PFSK-1 (cell line): Measurements from ENCODE around the gene DCD.

ENCODE experiments used
- FOXP2 ChIP-seq: optimal IDR thresholded peaks from 2 replicates; pipeline ENCODE3; 2011; ENCODE audit warnings: borderline replicate concordance, control low read depth, inconsistent platforms; ENCODE audit not compliant: insufficient read depth; ENCODE audit errors: extremely low read length, extremely low read depth
- POLR2AphosphoS5 ChIP-seq: IDR thresholded peaks from 2 replicates; pipeline ENCODE4 v1.6.1; 2012; ENCODE audit warnings: low read depth, mild to moderate bottlenecking, control low read depth, low read length, moderate library complexity
- SIN3A ChIP-seq: IDR thresholded peaks from 2 replicates; pipeline ENCODE4 v1.6.1; 2012; ENCODE audit warnings: mild to moderate bottlenecking, low read length, moderate library complexity, borderline replicate concordance; ENCODE audit not compliant: insufficient read depth
- TAF1 ChIP-seq: IDR thresholded peaks from 2 replicates; pipeline ENCODE4 v1.6.1; 2012; ENCODE audit warnings: low read length, control low read depth, borderline replicate concordance; ENCODE audit not compliant: insufficient read depth
- TF ChIP-seq, protein P1 (sequence below), 2 experiments: IDR thresholded peaks; 2 replicates each; pipeline versions ENCODE4 v1.6.1 to v1.8.0; 2011 to 2012; ENCODE audit warnings: low read depth in 2 of 2, low read length in 2 of 2, control low read depth in 1 of 2, inconsistent platforms in 1 of 2, mild to moderate bottlenecking in 1 of 2, moderate library complexity in 1 of 2; ENCODE audit not compliant: insufficient read depth in 1 of 2

Gene DCD

GRCh38 chr12:54611715-54612149 is 36.4 kb downstream of the DCD start:
- TF ChIP-seq, protein P1, sequence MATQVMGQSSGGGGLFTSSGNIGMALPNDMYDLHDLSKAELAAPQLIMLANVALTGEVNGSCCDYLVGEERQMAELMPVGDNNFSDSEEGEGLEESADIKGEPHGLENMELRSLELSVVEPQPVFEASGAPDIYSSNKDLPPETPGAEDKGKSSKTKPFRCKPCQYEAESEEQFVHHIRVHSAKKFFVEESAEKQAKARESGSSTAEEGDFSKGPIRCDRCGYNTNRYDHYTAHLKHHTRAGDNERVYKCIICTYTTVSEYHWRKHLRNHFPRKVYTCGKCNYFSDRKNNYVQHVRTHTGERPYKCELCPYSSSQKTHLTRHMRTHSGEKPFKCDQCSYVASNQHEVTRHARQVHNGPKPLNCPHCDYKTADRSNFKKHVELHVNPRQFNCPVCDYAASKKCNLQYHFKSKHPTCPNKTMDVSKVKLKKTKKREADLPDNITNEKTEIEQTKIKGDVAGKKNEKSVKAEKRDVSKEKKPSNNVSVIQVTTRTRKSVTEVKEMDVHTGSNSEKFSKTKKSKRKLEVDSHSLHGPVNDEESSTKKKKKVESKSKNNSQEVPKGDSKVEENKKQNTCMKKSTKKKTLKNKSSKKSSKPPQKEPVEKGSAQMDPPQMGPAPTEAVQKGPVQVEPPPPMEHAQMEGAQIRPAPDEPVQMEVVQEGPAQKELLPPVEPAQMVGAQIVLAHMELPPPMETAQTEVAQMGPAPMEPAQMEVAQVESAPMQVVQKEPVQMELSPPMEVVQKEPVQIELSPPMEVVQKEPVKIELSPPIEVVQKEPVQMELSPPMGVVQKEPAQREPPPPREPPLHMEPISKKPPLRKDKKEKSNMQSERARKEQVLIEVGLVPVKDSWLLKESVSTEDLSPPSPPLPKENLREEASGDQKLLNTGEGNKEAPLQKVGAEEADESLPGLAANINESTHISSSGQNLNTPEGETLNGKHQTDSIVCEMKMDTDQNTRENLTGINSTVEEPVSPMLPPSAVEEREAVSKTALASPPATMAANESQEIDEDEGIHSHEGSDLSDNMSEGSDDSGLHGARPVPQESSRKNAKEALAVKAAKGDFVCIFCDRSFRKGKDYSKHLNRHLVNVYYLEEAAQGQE (IDR thresholded peaks at IDR 0.05; ENCODE audit: insufficient read depth in 1 of 2, low read depth in 2 of 2, low read length in 2 of 2): no peak
- TF ChIP-seq TAF1 (no peak), FOXP2 (no peak), POLR2AphosphoS5 (no peak), SIN3A (no peak)

DNA sequence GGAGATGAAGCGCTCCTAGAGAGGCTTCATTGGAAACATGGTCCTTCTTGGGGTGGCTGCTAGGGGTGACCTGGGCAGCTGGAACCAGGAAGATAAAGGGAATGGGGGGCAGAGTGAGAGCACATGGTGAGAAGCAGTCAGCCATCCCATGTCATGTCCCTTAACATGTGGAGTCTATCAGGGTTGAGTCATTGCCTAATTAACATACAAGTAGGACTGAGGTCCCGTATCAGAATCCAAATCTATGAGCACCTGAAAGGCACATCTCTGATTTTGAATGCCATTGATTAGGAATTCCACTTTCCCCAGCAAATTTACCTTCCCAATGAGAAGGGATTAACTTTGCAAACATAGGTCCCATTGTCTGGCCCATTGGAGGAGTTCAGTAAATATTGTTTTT is 39.4 kb downstream of the DCD start:
- TF ChIP-seq, protein P1 (IDR thresholded peaks at IDR 0.05; ENCODE audit: insufficient read depth in 1 of 2, low read depth in 2 of 2, low read length in 2 of 2): no peak
- TF ChIP-seq POLR2AphosphoS5 (no peak), TAF1 (no peak), SIN3A (no peak), FOXP2 (no peak)

DNA sequence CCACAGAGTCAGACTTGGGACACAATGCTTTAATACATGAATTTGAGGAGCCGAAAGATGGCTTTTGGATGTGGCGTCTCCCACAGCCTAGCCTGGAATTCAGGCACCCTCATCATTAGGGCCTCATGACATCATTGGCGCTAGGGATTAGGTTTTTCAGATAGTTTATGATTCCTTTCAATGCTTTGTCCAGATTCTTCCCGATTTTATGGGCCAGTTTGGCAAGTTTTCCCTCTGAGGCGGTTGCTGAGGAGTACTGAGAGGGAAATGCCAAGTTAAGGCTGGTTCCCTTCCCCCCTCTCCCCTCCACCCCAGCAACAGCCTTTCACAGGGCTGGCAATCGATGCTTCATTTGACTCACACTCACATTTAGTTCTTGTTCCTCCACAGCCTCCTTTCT is 40.0 kb downstream of the DCD start:
- TF ChIP-seq SIN3A (no peak), TAF1 (no peak), POLR2AphosphoS5 (no peak), FOXP2 (no peak)
- TF ChIP-seq, protein P1 (IDR thresholded peaks at IDR 0.05; ENCODE audit: insufficient read depth in 1 of 2, low read depth in 2 of 2, low read length in 2 of 2): no peak

GRCh38 chr12:54606556-54606955 is 41.6 kb downstream of the DCD start:
- TF ChIP-seq, protein P1 (IDR thresholded peaks at IDR 0.05; ENCODE audit: insufficient read depth in 1 of 2, low read depth in 2 of 2, low read length in 2 of 2): no peak
- TF ChIP-seq POLR2AphosphoS5: no peak
- TF ChIP-seq TAF1: no peak
- no peak for TF ChIP-seq FOXP2
- no peak for TF ChIP-seq SIN3A
